ENCODE measurements around the gene DNAH2.

GRCh38 chr17:7840875-7841274 is 123.3 kb downstream of the DNAH2 start:
- no peak for TF ChIP-seq EP300 (IDR thresholded peaks at IDR 0.05)
- TF ChIP-seq CTCF (IDR thresholded peaks at IDR 0.05): no peak
- no peak for TF ChIP-seq POLR2A (IDR thresholded peaks at IDR 0.05)
